ACC112 (cell line): ENCODE data around the gene CAPN1.
"Not testable (repeated sequence)": the region's sequence is repeated elsewhere in the genome, so short reads cannot be mapped to it uniquely, and the experiment has no call there.

Experiments
- H2AFZ ChIP-seq: fragments of 200-600 bp; sonication (generic); one replicate; pipeline ENCODE4 v1.6.0; 2017; ENCODE audit warnings: antibody characterized with exemption, low read length; ENCODE audit not compliant: unreplicated experiment
- H3K27ac ChIP-seq: fragments of 200-600 bp; sonication (generic); 2 replicates; pipeline ENCODE4 v1.5.1; 2014; ENCODE audit warnings: low read depth, mild to moderate bottlenecking, antibody characterized with exemption, low read length, moderate library complexity
- H3K27me3 ChIP-seq: fragments of 200-600 bp; sonication (generic); 2 replicates; pipeline ENCODE4 v1.6.1; 2014; ENCODE audit warnings: mild to moderate bottlenecking, antibody characterized with exemption, low read length, moderate library complexity, mixed read lengths; ENCODE audit not compliant: insufficient read depth
- H3K36me3 ChIP-seq: fragments of 200-600 bp; sonication (generic); 2 replicates; pipeline ENCODE4 v1.6.1; 2016; ENCODE audit warnings: mild to moderate bottlenecking, antibody characterized with exemption, low read length, moderate library complexity, mixed read lengths; ENCODE audit not compliant: insufficient read depth
- H3K4me1 ChIP-seq: fragments of 200-600 bp; sonication (generic); one replicate; pipeline ENCODE4 v1.6.1; 2016; ENCODE audit warnings: low read length, mixed read lengths; ENCODE audit not compliant: insufficient read depth, unreplicated experiment, control insufficient read depth
- H3K4me3 ChIP-seq: fragments of 200-600 bp; sonication (generic); 2 replicates; pipeline ENCODE4 v1.5.1; 2014; ENCODE audit warnings: mild to moderate bottlenecking, low read depth, low read length
- H3K79me2 ChIP-seq: fragments of 200-600 bp; sonication (generic); one replicate; pipeline ENCODE4 v1.6.0; 2016; ENCODE audit warnings: low read length; ENCODE audit not compliant: control insufficient read depth, unreplicated experiment, insufficient read depth

The CAPN1 gene

DNA sequence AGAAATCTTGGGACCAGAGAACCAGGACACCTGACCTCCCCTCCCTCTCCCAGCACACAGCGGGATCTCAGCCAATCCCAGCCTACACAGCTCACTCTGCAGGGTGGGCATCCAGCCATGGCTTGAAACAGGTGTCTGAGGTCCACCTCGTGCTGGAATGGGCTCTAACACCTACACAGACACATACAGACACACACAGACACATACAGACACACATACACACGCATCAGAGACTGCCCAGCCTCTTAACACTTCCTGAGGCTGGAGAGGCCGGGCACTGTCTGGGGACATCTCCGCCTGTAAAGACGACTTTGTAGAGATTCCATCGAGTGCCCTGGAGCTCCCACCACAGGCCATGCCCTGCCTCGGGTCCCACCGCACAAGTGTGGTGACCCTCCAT, 36.7 kb downstream of the CAPN1 start:
- H2AFZ ChIP-seq: no peak overlapping the region
- no peaks in the 10 kb centered on the region for H3K4me1 ChIP-seq
- H3K36me3 ChIP-seq: no peaks in the 10 kb centered on the region
- H3K27ac ChIP-seq: no peak overlapping the region
- no peak overlapping the region for H3K4me3 ChIP-seq
- H3K79me2 ChIP-seq: no peaks in the 10 kb centered on the region
- no peaks in the 10 kb centered on the region for H3K27me3 ChIP-seq

DNA sequence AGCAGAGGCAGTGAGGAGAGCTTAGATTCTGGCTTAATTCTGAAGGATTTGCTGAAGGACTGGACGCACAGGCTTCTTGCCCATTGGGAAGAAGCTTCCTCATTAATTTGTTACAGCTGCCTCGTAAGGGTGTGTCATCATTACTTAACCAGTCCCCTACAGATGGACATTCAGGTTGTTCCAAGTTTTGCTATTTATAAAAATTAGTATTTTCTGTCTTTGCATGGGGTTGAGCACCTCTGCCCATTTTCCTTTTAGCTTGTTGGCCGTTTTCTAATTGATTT, 38.1 kb downstream of the CAPN1 start:
- H3K27me3 ChIP-seq: no peaks in the 10 kb centered on the region
- no peak overlapping the region for H3K27ac ChIP-seq
- H2AFZ ChIP-seq: no peak overlapping the region
- H3K79me2 ChIP-seq: no peaks in the 10 kb centered on the region
- H3K4me3 ChIP-seq: no peak overlapping the region
- no peaks in the 10 kb centered on the region for H3K36me3 ChIP-seq
- H3K4me1 ChIP-seq: peaks cover 4% of the 10 kb centered on the region

DNA sequence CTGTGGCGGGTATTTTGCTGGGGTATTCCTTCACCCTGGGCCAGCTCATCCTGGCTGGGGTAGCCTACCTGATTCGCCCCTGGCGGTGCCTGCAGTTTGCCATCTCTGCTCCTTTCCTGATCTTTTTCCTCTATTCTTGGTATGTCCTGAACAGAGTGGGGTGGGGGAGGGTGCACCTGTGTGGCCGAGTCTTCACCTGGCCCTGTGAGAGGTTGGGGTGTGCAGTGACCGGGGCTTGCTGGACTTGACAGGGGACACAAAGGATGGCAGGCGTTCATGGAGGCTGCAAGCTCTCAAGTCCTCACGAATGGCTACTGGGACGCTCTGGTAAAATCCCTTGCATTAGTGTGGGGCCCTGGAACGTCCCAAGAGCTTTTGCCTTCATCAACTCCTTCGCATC, 39.3 kb downstream of the CAPN1 start:
- H3K36me3 ChIP-seq: no peaks in the 10 kb centered on the region
- H3K27ac ChIP-seq: no peak overlapping the region
- H3K4me1 ChIP-seq: peaks cover 10% of the 10 kb centered on the region
- H3K27me3 ChIP-seq: no peaks in the 10 kb centered on the region
- H3K79me2 ChIP-seq: no peaks in the 10 kb centered on the region
- no peak overlapping the region for H2AFZ ChIP-seq
- no peak overlapping the region for H3K4me3 ChIP-seq

DNA sequence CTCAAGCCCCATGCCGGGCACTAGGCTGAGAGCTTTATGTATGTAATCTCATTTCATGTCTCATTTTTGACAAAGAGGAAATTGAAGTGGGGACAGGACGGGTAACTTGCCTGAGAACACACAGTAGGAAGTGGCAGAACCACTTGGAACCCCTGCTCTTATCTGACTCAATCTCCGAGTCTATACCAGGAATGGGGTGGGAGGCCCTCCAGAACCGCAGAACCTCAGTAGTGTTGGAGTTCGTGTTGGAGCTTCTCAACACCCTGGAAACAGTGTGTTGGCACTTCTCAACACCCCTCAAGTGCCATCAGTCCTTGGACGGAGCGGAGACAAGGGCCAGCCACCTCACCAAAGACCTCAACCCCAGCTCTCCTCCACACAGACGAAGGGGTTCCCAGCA, 41.3 kb downstream of the CAPN1 start:
- no peak overlapping the region for H3K27ac ChIP-seq
- H3K27me3 ChIP-seq: no peaks in the 10 kb centered on the region
- H2AFZ ChIP-seq: no peak overlapping the region
- H3K4me1 ChIP-seq: peaks cover 10% of the 10 kb centered on the region
- no peak overlapping the region for H3K4me3 ChIP-seq
- no peaks in the 10 kb centered on the region for H3K79me2 ChIP-seq
- no peaks in the 10 kb centered on the region for H3K36me3 ChIP-seq

DNA sequence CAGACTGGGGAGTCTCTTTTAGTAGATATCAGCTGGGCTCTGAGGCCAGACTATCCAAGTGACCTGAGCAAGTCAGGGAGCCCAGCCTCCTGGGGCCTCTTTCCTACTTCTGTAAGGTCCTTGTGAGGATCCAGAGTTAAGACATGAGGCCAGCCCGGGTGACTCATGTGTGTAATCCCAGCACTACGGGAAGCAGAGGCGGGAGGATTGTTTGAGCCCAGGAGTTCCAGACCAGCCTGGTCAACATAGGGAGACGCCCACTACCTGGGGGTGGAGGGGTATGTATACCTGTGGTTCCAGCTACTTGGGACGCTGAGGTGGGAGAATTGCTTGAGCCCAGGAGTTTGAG, 43.2 kb downstream of the CAPN1 start:
- Histone ChIP-seq H3K4me3 (peak overlapping the region; percentile 75), H3K36me3 (peaks cover 4% of the 10 kb centered on the region; the same call in 1 of the 2 replicates), H3K4me1 (peaks cover 10% of the 10 kb centered on the region), H3K27me3 (no peaks in the 10 kb centered on the region), H3K79me2 (no peaks in the 10 kb centered on the region), H2AFZ (peak overlapping the region; percentile 83), H3K27ac (no peak overlapping the region)

DNA sequence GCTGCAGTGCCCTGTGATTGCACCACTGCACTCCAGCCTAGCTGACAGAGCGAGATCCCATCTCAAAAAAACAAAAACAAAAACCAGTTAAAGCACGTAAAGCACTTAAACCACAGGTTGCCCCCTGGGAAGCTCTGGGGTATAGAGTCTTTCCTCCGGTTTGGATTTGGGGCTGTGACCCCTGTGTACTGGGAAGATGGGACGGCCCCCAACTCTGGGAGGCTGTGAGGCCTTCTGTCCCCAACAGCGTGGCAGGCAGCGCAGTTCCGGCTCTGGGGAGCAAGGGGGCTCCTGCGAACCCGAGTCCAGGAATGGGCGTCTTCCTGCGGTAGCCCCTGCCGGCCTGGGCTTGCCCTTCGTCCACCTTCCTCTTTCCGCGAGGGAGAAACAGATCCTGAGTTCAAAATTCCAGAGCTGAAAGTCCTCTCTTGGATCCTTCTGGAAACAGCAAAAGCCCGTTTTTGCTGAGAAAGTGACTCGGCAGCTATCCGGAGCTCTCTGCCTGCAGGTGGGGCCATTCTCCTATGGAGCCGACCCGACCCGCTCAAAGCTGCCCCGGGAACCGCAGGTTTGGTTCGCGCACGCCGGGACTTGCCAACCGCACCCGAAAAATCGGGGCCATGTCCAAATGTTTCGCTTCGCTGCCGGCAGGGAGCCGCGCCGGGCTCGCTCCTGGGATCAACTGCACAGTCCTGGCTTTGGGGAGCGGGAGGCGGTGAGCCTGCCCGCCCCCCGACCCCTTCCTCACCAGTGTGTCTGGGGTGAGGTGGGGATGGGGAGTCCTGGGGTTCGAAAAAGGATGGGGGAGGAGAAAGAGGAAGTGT, 43.8 kb downstream of the CAPN1 start:
- peaks cover 10% of the 10 kb centered on the region for H3K4me1 ChIP-seq

DNA sequence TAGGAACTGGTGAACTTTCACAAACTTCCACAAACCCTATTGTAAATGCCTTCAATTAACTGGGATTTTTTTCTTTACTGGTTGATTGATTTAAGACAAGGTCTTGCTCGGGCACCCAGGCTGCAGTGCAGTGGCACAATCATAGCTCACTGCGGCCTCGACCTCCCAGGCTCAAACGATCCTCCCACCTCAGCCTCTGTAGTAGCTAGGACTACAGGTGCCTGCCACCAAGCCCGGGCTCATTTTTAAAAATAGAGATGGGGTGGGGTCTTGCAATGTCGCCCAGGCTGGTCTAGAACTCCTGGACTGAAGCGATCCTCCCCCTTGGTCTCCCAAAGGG, 44.3 kb downstream of the CAPN1 start:
- H3K27ac ChIP-seq: no peak overlapping the region
- H3K27me3 ChIP-seq: no peaks in the 10 kb centered on the region
- peak overlapping the region; percentile 83 for H2AFZ ChIP-seq
- peak overlapping the region; percentile 75 for H3K4me3 ChIP-seq
- no peaks in the 10 kb centered on the region for H3K79me2 ChIP-seq
- H3K36me3 ChIP-seq: peaks cover 4% of the 10 kb centered on the region; the same call in 1 of the 2 replicates
- H3K4me1 ChIP-seq: peaks cover 10% of the 10 kb centered on the region

More for the DNA sequence above, 43.8 kb downstream of the CAPN1 start:
- Histone ChIP-seq H3K36me3 (peaks cover 4% of the 10 kb centered on the region; the same call in 1 of the 2 replicates), H3K27me3 (no peaks in the 10 kb centered on the region), H2AFZ (peak overlapping the region; percentile 83), H3K79me2 (no peaks in the 10 kb centered on the region), H3K27ac (peak overlapping the region; percentile 36; the same call in 1 of the 2 replicates), H3K4me3 (peak overlapping the region; percentile 75)

DNA sequence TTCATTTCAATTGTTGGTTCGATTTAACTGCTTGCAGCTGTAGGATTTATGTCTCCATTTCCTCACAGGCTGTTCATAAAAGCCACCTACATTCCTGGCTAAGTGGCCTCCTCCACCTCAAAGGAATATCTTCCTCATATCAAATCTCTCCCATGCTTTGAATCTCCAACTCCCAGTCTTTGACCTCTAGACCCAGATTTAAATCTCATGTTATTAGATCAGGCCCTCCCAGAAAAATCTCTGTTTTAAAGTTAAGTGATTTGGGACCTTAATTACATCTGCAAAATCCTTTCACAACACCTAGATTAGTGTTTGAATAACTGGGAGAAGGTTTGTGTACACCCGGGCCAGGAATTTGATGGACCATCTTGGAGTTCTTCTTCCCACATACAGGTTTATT, 46.2 kb downstream of the CAPN1 start:
- Histone ChIP-seq H2AFZ (no peak overlapping the region), H3K4me1 (peaks cover 10% of the 10 kb centered on the region), H3K27ac (no peak overlapping the region), H3K4me3 (no peak overlapping the region), H3K27me3 (no peaks in the 10 kb centered on the region), H3K36me3 (peaks cover 4% of the 10 kb centered on the region; the same call in 1 of the 2 replicates), H3K79me2 (no peaks in the 10 kb centered on the region)

DNA sequence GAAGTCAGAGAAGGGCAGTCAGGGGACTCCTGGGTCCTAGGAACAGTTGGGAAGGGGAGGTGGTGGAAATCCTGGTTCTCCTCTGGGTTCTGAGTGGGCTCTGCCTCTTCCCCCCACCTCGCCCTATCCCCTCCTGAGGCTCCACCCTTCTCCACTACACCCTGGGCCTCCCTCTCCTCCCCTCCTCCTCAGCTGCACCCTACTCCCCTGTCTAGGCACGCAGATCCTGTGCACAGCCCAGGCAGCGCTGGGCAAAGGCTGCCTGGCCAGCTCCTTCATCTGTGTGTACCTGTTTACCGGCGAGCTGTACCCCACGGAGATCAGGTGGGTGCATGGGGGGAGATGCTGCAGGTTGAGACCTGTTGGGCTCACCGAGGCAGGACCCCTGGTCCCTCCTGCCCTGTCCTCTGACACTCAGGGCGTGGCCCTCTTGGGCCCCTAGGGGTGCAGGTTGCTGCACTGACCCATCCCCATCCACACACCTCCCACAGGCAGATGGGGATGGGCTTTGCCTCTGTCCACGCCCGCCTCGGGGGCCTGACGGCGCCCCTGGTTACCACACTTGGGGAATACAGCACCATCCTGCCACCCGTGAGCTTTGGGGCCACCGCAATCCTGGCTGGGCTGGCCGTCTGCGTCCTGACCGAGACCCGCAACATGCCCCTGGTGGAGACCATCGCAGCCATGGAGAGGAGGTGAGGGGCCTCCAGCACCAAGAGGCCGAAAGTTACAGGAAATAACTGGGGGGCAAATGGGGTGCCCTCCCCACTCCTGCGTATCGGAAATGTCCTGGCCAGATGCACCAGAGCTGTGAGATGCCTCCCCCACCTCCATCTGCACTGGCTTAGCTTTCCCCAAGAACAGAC, 54.7 kb downstream of the CAPN1 start:
- Histone ChIP-seq H3K79me2 (no peaks in the 10 kb centered on the region), H3K36me3 (no peaks in the 10 kb centered on the region), H3K27ac (no peak overlapping the region), H2AFZ (no peak overlapping the region), H3K4me1 (no peaks in the 10 kb centered on the region), H3K27me3 (no peaks in the 10 kb centered on the region), H3K4me3 (no peak overlapping the region)

DNA sequence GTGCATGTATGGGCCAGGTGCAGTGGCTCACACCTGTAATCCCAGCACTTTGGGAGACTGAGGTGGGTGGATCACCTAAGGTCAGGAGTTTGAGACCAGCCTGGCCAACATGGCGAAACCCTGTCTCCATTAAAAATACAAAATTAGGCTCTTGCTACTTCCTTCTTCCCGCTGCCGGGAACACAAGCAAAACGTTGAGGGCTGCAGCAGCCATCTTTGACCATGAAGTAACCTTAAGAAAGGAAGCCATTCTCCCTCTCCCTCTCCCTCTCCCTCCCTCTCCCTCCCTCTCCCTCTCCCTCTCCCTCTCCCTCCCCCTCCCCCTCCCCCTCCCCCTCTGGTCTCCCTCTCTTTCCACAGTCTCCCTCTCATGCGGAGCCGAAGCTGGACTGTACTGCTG, 56.6 kb downstream of the CAPN1 start:
- not testable (repeated sequence) for H3K4me3 ChIP-seq, H3K4me1 ChIP-seq, H3K27ac ChIP-seq, H3K27me3 ChIP-seq, H3K36me3 ChIP-seq, H3K79me2 ChIP-seq, H2AFZ ChIP-seq

DNA sequence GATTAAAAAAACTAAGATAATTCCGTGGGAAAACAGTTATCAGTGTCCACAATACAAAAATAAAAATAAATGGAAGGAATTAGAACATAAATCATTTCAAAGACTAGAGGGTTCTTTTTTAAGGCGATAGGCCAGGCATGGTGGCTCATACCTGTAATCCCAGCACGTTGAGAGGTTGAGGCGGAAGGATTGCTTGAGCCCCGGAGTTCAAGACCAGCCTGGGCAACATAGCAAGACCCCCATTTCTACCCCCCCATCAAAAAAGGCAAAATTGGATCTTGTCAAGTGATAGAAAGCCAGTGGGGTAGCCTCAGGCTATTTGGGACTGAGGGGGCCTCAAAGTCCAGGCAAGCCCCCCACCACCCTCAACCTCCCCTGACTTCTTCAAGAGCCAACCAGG, 59.4 kb downstream of the CAPN1 start:
- Histone ChIP-seq H3K4me1 (no peaks in the 10 kb centered on the region), H3K4me3 (no peak overlapping the region), H3K36me3 (no peaks in the 10 kb centered on the region), H3K27ac (no peak overlapping the region), H3K79me2 (no peaks in the 10 kb centered on the region), H3K27me3 (no peaks in the 10 kb centered on the region), H2AFZ (no peak overlapping the region)
